Measurements from ENCODE around the gene EMID1.
A peak's percentile ranks its signal among the peaks of the same experiment; 100 is the strongest.

The EMID1 gene

DNA sequence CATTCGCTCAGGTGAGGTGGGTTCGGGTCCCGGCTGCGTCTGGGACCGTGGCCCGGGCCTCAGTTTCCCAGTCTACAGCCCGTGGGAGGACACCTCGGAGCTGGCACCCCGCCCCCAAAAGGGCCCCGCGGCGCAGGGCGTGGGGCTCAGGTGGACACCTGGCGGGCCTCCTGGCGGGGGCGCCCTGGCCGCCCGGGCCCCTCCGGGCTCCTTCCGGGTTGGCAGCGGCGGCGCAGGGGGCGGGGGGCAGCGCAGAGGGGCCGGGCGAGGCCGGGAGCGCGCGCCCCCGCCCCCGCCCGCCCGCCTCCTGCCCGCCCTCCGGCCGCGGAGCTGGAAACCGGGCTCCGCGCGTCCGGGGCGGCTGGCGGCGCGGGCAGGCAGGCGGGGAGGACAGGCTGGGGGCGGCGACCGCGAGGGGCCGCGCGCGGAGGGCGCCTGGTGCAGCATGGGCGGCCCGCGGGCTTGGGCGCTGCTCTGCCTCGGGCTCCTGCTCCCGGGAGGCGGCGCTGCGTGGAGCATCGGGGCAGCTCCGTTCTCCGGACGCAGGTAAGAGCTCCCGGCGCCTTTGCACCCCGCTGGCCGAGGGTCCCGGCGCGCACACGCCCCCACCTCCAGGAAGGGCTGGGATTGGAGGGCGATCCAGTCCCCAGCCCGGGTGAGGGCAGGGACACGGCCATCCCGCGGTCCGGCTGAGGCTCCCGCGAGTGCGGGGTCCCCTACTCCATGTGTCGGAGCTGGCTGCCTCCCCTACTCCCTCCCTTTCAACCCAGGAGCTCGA, at the start of gene EMID1:
Gene EMID1 (plus strand): TSS at position 303 of the 778 bp plus-strand sequence. CDS start 143 bp downstream, at position 446.
- DNase-seq (peak; percentile 42), ATAC-seq (no peak)

DNA sequence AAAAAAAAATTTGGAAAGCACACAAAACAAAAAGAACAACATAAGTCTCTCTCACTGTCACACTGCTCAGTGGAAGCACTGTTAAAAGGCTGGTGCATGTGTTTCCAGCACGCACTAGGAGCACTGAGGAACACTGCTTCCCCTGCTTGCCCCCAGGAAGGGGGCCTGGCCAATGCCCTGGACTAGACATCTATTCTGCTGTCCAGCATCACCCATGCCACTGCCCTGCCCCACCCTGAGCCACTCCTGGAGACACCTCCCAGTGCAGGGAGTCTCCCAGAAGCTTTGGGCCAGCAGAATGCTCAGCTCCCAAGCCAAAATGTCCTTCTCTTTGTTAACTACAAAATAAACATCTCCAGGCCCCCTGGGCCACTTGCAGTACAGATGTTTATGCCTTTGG, 49.7 kb upstream of the EMID1 start:
- ATAC-seq (no peak), DNase-seq (no peak)

DNA sequence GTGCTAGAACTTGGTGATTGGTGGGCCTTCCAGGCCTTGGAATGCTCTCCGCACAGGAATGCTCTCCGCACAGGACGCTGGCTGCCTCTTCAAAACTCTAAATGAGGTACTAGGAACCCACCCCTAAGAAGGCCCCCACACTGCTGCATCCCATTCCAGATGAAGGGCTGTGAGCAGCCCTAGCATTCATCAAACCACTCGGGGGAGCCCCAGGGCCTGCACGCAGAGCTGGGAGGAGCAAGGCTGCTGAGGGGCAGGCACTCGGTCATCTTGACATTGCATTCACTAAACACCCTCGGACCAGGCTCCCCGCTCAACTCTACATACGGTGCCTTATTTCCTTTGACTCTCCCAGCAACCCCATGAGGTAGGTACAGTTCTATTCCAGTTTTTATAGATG, 49.2 kb upstream of the EMID1 start:
- no peak for DNase-seq
- no peak for ATAC-seq

DNA sequence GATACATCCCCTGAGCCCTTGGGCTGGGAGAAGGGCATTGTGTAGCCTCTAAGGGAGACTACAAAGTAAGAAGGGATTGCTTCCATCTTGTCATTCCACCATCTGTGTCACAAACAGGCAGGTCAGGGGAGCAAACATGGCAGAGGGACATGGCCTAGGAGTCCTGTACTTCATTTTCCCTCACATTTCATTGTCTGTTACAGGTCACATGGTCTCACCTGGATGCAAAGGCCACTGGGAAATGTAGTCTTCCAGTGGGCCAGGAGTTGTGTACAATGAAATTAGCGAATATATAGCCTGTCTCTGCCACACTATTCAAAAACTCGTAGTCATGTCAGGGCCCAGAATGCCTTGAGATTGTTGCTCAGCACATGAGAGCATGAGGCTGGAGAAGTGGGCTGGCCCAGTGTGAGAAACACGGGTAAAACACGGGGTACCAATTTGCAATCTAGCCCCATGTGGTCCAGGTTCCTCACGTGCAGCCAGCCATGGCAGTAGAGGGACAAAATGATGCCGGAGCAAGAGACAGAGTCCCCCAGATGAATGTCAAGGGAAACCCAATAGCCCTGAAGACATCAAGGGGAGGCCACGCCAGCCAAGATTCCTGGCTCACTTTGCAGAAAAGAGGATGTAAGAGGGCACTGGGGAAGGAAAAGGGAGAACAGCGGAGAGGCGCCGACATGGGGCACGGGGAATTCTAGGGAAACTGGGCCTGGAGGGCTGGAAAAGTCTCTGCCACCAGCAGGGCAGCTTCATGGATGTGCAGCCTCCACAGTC, 47.7 kb upstream of the EMID1 start:
- ATAC-seq: no peak
- DNase-seq: no peak

DNA sequence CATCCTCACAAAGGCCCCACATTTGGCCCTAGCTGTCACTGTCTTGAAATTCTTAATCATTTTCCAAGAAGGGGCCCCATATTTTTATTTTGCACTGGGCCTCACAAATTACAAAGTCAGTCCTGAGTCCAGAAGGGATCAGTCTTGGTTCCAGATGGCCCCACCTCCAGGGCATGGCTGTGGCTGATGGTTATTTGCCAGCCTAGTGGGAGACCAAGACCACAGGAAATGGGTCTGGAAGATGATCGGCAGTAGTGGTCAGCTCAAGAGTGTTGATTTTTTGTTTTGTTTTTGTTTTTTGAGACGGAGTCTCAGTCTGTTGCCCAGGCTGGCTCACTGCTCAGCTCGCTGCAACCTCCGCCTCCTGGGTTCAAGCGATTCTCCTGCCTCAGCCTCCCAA, 47.1 kb upstream of the EMID1 start:
- DNase-seq (no peak), ATAC-seq (no peak)

DNA sequence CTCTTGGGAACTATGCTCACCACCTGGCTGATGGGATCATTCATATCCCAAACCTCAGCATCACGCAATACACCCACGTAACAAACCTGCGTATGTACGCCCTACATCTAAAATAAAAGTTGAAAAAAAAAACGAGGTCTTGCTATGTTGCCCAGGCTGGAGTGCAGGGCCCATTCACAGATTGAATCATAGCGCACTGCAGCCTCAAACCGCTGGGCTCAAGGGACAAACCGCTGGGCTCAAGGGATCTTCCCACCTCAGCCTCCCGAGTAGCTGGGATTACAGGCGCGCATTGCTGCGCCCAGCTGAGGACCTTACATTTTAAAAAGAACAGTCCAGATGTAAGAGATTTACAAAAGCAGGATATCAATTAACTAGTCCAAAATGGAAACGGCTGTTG, 41.9 kb upstream of the EMID1 start:
- ATAC-seq: no peak
- no peak for DNase-seq

DNA sequence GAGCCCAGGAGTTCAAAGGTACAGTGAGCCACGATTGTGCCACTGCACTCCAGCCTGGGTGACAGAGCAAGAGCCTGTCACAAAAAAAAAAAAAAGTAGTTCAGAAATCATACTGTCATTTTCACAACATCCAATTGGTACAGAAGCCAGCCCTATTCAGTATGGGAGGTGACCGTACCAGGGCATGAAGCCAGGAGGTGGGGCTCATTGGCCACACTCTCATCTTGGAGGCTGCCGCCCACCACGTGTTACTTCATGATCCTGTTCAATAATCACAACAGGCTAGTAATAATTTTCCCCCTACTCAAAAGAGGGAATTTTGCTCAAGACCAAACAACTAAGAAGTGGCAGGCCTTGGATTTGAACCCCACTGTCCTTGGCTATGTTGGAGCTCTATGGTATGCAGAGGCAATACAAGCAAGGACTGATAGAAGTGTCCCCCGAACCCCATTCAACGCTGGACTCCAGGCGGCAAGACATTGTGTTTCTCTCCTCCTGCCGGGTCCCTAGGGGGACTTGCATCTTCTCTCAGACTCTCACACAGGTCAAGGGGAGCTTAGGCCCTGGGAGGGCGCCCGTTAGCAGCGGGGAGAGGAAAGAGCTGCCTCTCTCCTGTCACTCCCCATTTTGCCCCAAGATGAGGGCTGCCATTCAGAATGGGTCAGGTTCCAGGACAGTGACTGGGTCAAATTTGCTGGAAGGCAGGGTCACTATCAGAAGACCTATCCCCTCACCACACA, 40.2 kb upstream of the EMID1 start:
- no peak for ATAC-seq
- no peak for DNase-seq

DNA sequence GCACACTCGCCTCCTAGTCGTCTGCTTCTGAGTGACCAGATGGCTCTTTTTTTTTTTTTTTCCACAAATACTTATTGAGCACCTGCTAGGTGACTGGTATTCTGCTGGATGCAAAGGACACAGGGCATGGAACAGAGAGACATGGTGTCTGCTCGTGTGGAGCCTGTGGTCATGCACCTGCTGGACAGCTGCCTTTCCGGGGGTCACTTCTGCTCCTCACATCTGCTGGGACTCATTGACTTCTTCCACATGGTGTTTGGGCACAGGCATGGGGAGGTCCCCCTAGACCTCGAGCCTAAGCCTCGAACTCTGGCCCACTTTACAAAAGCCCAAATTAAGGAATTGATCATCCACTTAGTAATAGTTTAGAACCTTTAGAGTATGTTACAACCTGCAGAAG, 39.5 kb upstream of the EMID1 start:
- DNase-seq (no peak), ATAC-seq (no peak)

DNA sequence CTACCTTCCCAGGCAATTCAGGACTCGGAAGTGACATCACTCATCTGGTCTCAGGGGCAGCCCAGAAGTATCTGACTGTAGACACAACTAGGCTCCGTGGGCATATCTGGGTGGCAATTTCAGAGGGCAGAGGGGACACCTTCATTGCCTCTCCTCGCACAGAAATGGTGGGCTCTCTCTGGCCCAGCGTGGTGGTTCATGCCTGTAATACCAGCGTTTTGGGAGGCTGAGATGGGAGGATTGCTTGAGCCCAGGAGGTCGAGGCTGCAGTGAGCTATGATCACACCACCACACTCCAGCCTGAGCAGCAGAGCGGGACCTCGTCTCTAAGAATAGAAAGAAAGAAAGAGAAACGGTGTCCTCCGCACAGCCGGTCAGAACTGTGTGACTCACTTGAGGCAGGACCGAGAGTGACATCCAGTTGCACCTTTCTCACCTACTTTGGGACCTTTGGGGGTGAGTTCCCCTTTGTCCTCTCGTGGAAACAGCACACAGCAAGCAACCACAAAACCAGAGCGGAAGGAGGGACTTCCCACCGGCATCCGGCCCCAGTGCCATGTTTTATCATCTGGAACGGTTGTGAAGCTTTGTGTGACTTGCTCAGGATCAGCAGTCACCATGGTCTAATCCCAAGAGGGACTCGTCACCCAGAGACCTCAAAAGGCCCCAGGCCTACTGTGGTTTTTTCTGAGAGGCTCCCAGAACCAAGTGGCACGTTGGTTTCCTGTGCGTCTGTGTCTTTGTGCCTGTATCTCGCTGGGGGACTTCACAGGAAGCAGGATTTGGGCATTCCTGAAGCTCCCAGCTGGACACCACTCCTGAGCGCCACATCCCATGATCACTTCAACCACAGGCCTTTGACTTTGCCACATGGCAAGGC, 38.4 kb upstream of the EMID1 start:
- ATAC-seq: peak; percentile 96
- peak; percentile 77 for DNase-seq

DNA sequence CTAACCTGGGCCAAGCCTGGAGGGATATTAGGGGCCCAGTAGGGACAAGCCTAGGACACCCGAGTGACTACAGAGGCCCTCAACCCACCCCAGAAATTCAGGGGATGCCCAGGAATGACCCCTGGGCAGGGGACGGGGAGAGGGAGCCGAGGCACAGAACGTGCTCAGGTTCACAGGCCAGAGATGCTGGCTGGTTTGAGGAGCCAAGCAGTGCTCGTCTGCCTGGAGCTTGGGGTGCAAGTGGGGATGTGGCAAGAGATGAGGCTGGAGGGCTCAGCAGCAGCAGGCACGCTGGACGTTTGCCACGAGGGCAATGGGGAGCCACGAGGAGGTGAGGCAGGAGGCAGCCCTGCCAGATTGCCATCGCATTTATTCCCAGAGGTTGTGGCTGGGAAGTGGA, 34.0 kb upstream of the EMID1 start:
- ATAC-seq (no peak), DNase-seq (no peak)

DNA sequence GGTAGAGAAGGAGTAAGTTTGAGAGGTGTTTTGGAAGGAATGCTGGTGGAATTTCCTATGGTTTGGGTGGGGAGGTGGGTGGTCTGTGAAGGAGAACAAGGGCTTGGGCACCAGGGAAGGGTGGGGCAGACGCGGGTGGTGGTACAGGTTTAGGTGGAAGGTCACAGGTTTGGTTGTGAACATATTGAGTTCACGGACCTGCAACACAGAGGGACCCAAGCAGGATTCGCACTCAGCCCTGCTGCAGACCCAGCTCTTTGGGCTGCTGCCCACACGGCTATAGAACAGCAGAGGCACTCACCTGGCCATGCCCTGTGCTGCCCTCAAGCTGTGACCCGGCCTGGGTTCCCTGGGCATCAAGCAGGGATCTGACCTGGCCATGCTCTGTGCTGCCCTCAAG, 33.5 kb upstream of the EMID1 start:
- DNase-seq (no peak), ATAC-seq (no peak)

DNA sequence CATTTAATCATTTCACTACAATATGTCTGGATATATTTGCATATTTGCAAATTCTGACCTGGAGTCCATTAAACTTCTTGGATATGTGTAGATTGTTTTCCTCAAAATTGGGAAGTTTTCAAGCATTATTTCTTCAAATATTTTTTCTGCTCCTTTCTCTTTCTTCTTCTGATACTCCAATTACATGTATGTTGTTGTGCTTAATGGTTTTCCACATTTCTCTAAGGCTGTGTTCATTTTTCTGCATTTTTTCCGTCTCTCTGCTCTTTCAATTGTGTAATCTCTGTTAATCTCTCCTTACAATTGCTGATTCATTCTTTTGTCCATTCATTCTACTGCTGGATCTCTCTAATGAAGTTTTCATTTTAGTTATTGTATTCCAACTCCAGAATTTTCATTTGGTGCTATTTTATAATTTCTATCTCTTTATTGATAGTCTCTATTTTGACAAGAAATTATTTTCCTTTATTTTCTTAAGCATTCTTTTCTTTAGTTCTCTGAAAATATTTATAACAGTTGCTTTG, 30.3 kb upstream of the EMID1 start:
- no peak for ATAC-seq
- no peak for DNase-seq

DNA sequence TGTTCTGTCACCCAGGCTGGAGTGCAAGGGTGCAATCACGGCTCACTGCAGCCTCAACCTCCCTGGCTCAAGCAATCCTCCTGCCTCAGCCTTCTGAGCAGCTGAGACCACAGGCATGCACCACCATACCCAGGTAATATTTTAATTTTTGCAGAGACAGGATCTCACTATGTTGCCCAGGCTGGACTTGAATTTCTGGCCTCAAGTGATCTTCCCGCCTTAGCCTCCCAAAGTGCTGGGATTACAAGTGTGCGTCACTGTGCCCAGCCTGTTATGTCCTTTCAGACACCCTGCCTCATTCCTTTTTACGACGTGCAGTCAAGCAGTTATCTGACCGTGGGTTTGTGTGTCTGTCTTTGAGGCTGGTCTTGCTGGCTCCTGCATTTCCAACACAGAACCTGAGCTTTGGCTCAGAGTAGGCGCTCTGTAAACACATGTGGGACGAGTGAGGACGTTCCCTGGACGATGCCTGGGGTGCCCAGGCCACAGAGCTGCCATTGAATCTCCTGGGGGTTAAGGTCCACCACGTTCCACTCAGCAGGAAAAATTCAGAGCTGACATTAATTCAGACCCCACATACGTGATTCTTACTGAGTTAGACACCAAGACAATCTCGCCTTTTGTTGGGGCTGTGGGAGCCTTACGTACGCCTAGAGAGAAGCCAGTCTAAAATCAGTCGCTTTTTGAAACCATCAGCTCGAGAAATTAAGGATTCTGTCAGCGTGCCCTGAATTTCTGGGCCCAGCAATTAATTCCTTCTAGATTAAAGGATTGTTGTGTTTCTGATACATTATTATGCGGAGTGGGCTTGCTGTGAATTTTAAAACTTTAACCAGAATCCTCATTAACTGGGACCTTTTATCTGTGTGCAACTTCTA, 21.5 kb upstream of the EMID1 start:
- no peak for DNase-seq
- ATAC-seq: no peak

DNA sequence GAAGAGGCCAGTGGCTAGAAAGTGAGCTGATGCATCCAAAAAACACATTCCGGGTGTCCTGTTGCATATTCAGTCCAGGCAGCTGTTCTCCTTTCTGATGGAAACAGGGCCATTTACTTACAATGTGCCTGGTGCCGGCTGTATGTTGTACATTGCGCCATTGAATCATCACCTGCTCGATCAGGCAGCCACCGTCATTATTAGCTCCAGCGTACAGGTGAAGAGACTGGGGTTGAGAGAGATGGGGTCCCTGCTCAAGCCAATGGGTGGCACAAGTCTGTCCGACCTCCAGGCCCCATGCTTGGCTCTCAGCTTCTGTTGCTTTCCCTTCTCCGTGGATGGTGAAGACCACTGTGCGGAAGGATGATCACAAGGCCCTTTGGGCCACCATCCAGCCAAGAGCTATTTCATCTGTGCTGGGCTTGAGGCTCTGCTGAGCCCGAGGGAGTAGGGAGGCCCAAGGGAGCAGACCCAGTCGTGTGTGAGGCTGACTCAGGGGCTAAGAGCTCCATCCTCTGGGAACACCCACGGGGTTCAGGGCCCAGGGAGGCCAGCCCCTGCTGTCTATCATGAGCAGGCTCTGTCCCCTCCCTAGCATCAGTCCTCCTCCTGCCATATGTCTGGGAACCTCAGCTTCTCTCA, 20.7 kb upstream of the EMID1 start:
- no peak for DNase-seq
- no peak for ATAC-seq

DNA sequence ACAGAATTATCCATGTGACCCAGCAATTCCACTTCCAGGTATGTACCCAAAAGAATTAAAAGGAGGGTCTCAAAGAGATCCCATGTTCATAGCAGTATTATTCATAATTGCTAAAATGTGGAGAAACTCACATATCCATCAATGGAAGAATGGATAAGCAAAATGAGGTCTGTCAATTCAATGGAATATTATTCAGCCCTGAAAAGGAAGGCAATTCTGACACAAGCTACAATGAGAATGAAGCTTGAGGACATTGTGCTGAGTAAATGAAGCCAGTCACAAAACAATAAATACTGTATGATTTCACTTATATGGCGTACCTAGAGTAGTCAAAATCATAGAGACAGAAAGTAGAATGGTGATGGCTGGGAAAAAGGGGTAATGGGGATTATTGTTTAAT, 19.4 kb upstream of the EMID1 start:
- DNase-seq (no peak), ATAC-seq (no peak)

DNA sequence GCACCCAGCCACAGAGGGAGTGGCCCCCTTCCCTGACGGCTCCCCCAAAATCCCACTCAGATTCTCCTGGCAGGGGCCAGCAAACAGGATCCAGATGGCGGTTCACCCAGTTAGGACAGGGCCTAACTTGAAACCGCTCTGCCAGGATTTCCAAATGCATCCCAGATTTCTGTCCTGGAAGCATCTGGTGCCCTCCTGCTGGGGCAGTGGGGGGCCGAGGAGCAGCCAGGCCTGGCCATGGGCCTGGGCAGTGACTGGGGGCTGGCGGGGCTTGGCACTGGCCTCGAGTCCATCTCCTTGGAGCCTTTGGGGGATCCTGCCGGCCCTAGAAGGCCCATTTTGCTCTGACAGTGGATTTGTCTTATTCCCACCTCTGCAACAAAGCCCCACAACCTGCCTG, 17.9 kb upstream of the EMID1 start:
- DNase-seq (no peak), ATAC-seq (no peak)

DNA sequence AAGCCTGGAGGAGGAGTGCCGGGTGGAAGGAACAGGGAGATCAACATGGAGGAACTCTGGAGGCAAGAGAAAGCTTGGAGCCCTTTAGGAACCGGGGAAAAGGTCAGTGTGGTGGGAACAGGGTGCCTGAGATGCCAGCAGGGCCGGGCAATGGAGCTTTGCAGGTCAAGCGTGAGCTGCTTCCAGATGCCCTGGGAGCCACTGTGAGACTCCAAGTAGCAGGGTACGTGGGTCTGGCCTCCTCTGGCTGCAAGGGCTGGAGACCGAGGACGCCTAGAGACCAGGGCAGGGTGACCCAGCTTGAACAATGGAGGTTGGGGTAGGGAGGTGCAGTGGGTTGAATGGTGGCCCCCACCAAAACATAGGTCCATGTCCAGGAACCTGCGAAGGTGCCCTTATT, 15.6 kb upstream of the EMID1 start:
- ATAC-seq: no peak
- DNase-seq: no peak

DNA sequence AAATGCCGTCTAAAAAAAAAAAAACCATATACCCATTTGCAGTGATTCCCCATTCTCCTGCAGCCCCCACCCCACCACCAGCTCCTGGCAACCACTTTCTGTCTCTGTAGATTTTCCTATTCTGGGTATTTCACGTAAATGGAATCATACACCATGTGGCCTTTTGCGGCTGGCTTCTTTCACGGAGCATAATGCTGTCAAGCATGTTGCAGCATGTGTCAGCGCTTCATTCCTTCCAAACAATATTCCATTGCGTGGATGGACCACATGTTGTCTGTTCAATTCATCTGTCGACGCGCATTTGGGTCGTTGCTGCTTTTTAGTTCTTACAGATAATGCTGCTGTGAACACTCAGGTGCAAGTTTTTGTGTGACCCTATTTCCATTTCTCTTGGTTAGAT, 14.8 kb upstream of the EMID1 start:
- DNase-seq (no peak), ATAC-seq (no peak)

DNA sequence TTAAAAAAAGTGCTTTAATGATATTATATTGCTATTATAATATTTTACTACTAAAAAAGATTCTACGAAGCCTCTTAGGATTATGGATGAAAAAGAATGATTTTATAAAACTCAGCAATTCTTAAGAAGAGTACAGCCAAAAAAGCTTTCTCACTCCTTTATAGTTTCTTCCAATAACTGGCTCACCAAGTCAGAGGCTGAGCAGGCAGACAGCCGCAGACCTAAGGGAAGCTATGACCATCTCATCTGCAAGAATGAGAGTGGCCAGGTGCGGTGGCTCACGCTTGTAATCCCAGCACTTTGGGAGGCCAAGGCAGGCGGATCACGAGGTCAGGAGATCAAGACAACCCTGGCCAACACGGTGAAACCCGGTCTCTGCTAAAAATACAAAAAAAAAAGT, 12.7 kb upstream of the EMID1 start:
- ATAC-seq (no peak), DNase-seq (no peak)

DNA sequence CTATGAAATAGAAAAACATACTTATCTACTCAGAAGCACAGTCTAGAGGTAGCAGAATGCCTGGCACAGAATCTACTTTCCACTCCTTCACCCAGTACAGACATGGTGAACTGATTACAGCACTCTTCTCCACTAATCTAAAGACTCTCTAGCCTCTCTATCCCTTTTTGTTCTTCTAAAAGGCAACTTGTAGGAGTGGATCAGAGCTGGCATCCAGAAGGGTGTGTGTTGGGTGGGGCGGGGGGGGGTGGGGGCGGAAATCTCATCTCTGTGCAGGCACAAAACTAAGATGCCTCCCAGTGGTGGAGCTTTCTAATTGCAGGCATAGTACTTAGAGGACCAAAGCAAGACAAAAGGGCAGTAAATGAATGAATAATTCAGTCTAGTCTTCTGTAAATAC, 11.5 kb upstream of the EMID1 start:
- DNase-seq: no peak

More for the DNA sequence above, 11.5 kb upstream of the EMID1 start:
- no peak for ATAC-seq
